Measurements from ENCODE around the gene RGL3.
"Not testable (repeated sequence)": the region's sequence is repeated elsewhere in the genome, so short reads cannot be mapped to it uniquely, and the experiment has no call there.

RGL3 gene

GRCh38 chr19:11460207-11460606 lies 41.1 kb upstream of the RGL3 start:
- no peak overlapping the region for H3K27ac ChIP-seq (ENCODE audit: insufficient read depth in 1 of 2, low read depth in 1 of 2, low read length in 2 of 2, poor library complexity in 1 of 2, severe bottlenecking in 2 of 2)
- H3K4me1 ChIP-seq (ENCODE audit: control extremely low read depth in 1 of 4, control insufficient read depth in 4 of 4, insufficient read depth in 4 of 4, low read length in 3 of 4) = no peaks in the 10 kb centered on the region
- H3K27me3 ChIP-seq (replicated peaks in 2 of 5; ENCODE audit: control insufficient read depth in 4 of 5, insufficient read depth in 5 of 5, low read length in 4 of 5) = peaks cover 0 to 4% (median 0%) of the 10 kb centered on the region in 5 experiments
- H3K36me3 ChIP-seq (ENCODE audit: control insufficient read depth in 4 of 4, insufficient read depth in 4 of 4, low read length in 3 of 4) = no peaks in the 10 kb centered on the region
- H3K9me3 ChIP-seq (ENCODE audit: control extremely low read depth in 1 of 5, control insufficient read depth in 4 of 5, insufficient read depth in 2 of 5, low read depth in 1 of 5, low read length in 4 of 5) = no peaks in the 10 kb centered on the region
- WGBS (ENCODE audit: insufficient coverage) = 88% methylated on average over 1 of the region's 4 CpGs
- DNase-seq = no peak
- ChIA-PET CTCF (interaction anchor here (1.4 to 1.5 kb wide), 2 partner anchors 7 to 10 kb away, joined by 3 read pairs; no protein-coding TSS in a partner anchor), POLR2A (no interaction called here)
- no peak overlapping the region for H3K4me3 ChIP-seq (ENCODE audit: control insufficient read depth in 1 of 7, extremely low read depth in 1 of 7, insufficient read depth in 4 of 7, low read depth in 2 of 7, low read length in 6 of 7)

DNA sequence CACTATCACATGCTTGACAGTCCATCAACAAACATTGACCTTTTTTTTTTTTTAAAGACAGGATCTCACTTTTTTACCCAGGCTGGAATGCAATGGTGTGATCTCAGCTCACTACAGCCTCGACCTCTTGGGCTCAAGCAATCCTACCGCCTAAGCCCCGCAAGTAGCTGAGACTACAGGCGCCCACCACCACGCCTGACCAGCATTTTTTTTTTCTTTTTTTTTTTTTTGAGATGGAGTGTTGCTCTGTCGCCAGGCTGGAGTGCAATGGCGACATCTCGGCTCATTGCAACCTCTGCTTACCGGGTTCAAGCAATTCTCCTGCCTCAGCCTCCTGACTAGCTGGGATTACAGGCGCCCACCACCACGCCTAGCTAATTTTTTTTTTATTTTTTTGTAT lies 39.8 kb upstream of the RGL3 start:
- H3K4me3 ChIP-seq (ENCODE audit: control insufficient read depth in 1 of 7, extremely low read depth in 1 of 7, insufficient read depth in 4 of 7, low read depth in 2 of 7, low read length in 6 of 7); H3K36me3 ChIP-seq (ENCODE audit: control insufficient read depth in 4 of 4, insufficient read depth in 4 of 4, low read length in 3 of 4); POLR2A ChIA-PET; H3K4me1 ChIP-seq (ENCODE audit: control extremely low read depth in 1 of 4, control insufficient read depth in 4 of 4, insufficient read depth in 4 of 4, low read length in 3 of 4); DNase-seq; H3K9me3 ChIP-seq (ENCODE audit: control extremely low read depth in 1 of 5, control insufficient read depth in 4 of 5, insufficient read depth in 2 of 5, low read depth in 1 of 5, low read length in 4 of 5); H3K27me3 ChIP-seq (replicated peaks in 2 of 5; ENCODE audit: control insufficient read depth in 4 of 5, insufficient read depth in 5 of 5, low read length in 4 of 5); H3K27ac ChIP-seq (ENCODE audit: insufficient read depth in 1 of 2, low read depth in 1 of 2, low read length in 2 of 2, poor library complexity in 1 of 2, severe bottlenecking in 2 of 2): not testable (repeated sequence)
- CTCF ChIA-PET = interaction anchor here (1.4 to 1.5 kb wide), 2 partner anchors 9 kb away, joined by 3 read pairs; no protein-coding TSS in a partner anchor
- WGBS (ENCODE audit: insufficient coverage) = no CpG with 5 or more reads among the region's 11 CpGs

DNA sequence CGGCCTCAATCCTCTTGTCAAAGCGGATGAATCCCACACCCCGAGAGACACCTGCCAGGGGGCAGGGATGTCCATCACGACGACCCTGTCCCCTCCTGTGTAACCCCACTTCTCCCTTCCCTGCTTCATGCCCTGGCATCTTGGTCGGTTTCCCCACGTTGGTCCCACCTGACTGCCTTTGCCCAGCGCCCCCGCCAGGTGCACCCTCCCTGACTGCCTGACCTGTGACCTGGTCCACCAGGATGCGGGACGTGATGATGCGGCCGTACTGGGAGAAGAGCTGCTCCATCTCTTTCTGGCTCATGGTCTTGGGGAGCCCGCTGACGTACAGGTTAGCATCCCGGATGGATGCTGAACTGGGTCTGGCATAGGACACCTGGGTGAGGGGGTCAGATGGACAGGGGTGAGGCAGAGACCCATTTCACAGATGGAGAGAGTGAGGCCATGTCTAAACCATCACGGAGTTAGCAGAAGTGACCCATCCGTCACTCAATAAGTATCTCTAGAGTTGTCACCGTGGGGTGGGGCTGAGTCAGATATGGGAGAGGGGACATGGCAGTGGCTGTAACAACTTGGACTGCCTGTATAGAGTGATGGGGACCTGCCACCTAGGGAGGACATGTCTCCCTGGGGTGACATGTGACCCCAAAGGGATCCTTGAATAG lies 39.3 kb upstream of the RGL3 start:
- Histone ChIP-seq H3K27ac (ENCODE audit: insufficient read depth in 1 of 2, low read depth in 1 of 2, low read length in 2 of 2, poor library complexity in 1 of 2, severe bottlenecking in 2 of 2) (no peak overlapping the region), H3K4me3 (ENCODE audit: control insufficient read depth in 1 of 7, extremely low read depth in 1 of 7, insufficient read depth in 4 of 7, low read depth in 2 of 7, low read length in 6 of 7) (no peak overlapping the region), H3K4me1 (ENCODE audit: control extremely low read depth in 1 of 4, control insufficient read depth in 4 of 4, insufficient read depth in 4 of 4, low read length in 3 of 4) (peaks cover 0 to 3% (median 1%) of the 10 kb centered on the region in 4 experiments), H3K9me3 (ENCODE audit: control extremely low read depth in 1 of 5, control insufficient read depth in 4 of 5, insufficient read depth in 2 of 5, low read depth in 1 of 5, low read length in 4 of 5) (no peaks in the 10 kb centered on the region), H3K27me3 (replicated peaks in 2 of 5; ENCODE audit: control insufficient read depth in 4 of 5, insufficient read depth in 5 of 5, low read length in 4 of 5) (peaks cover 0 to 5% (median 0%) of the 10 kb centered on the region in 5 experiments), H3K36me3 (ENCODE audit: control insufficient read depth in 4 of 4, insufficient read depth in 4 of 4, low read length in 3 of 4) (no peaks in the 10 kb centered on the region)
- DNase-seq = no peak
- POLR2A ChIA-PET = no interaction called here
- CTCF ChIA-PET = interaction anchor here (1.6 to 1.7 kb wide), 2 partner anchors 11 to 24 kb away, joined by 5 to 8 read pairs; no protein-coding TSS in a partner anchor
- WGBS (ENCODE audit: insufficient coverage) = 96% methylated on average over 17 of the region's 19 CpGs

DNA sequence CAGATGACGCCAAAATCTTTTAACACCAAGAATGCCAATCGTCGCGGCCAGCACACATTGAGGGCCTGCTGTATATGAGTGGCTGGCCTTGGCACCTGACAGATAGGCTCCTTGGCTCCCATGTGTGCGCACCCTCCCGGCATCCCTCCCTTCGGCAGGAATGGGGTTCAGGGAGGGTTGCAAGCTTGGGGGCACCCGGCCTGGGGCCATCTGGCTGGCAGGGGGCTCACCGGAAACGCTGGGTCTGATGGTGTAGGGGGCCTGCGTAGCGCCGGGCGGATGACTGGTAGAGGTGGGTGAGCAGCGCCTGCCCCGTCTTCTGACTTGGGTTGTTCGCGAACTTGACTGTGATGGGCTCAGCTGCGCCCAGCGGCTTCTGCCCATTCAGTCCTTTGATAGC lies 38.7 kb upstream of the RGL3 start:
- Histone ChIP-seq H3K27me3 (replicated peaks in 2 of 5; ENCODE audit: control insufficient read depth in 4 of 5, insufficient read depth in 5 of 5, low read length in 4 of 5) (peaks cover 0 to 5% (median 0%) of the 10 kb centered on the region in 5 experiments), H3K4me1 (ENCODE audit: control extremely low read depth in 1 of 4, control insufficient read depth in 4 of 4, insufficient read depth in 4 of 4, low read length in 3 of 4) (peaks cover 0 to 3% (median 2%) of the 10 kb centered on the region in 4 experiments), H3K27ac (ENCODE audit: insufficient read depth in 1 of 2, low read depth in 1 of 2, low read length in 2 of 2, poor library complexity in 1 of 2, severe bottlenecking in 2 of 2) (no peak overlapping the region), H3K9me3 (ENCODE audit: control extremely low read depth in 1 of 5, control insufficient read depth in 4 of 5, insufficient read depth in 2 of 5, low read depth in 1 of 5, low read length in 4 of 5) (no peaks in the 10 kb centered on the region), H3K4me3 (ENCODE audit: control insufficient read depth in 1 of 7, extremely low read depth in 1 of 7, insufficient read depth in 4 of 7, low read depth in 2 of 7, low read length in 6 of 7) (no peak overlapping the region), H3K36me3 (ENCODE audit: control insufficient read depth in 4 of 4, insufficient read depth in 4 of 4, low read length in 3 of 4) (no peaks in the 10 kb centered on the region)
- WGBS (ENCODE audit: insufficient coverage) = 91% methylated on average over 17 of the region's 20 CpGs
- no peak for DNase-seq
- POLR2A ChIA-PET = no interaction called here
- CTCF ChIA-PET = interaction anchor here (1.6 to 1.7 kb wide), 2 partner anchors 11 to 25 kb away, joined by 5 to 8 read pairs; no protein-coding TSS in a partner anchor

DNA sequence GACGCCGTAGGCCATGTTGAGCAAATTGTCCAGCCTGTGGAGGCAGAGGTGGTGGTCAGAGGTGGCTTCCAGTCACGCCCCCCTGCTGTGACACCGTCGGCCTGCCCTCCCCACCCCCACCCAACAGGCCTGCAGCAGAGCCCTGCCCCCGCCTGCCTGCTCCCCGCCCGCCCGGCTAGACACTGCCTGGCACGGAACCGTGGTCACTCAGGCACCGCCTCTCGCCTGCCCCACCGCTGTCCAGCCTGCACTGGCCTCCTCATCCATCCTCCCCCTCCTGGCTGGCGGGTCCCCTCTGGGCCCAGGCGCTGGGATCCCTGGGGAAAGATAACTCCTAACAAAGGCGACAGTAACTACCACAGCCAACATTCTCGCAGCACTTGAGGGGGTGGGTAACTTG lies 38.0 kb upstream of the RGL3 start:
- POLR2A ChIA-PET = no interaction called here
- WGBS (ENCODE audit: insufficient coverage) = 71% methylated on average over 7 of the region's 18 CpGs
- Histone ChIP-seq H3K27me3 (replicated peaks in 2 of 5; ENCODE audit: control insufficient read depth in 4 of 5, insufficient read depth in 5 of 5, low read length in 4 of 5) (peaks cover 0 to 5% (median 0%) of the 10 kb centered on the region in 5 experiments), H3K9me3 (ENCODE audit: control extremely low read depth in 1 of 5, control insufficient read depth in 4 of 5, insufficient read depth in 2 of 5, low read depth in 1 of 5, low read length in 4 of 5) (no peaks in the 10 kb centered on the region), H3K4me1 (ENCODE audit: control extremely low read depth in 1 of 4, control insufficient read depth in 4 of 4, insufficient read depth in 4 of 4, low read length in 3 of 4) (peaks cover 0 to 3% (median 2%) of the 10 kb centered on the region in 4 experiments), H3K4me3 (ENCODE audit: control insufficient read depth in 1 of 7, extremely low read depth in 1 of 7, insufficient read depth in 4 of 7, low read depth in 2 of 7, low read length in 6 of 7) (no peak overlapping the region), H3K27ac (ENCODE audit: insufficient read depth in 1 of 2, low read depth in 1 of 2, low read length in 2 of 2, poor library complexity in 1 of 2, severe bottlenecking in 2 of 2) (no peak overlapping the region), H3K36me3 (ENCODE audit: control insufficient read depth in 4 of 4, insufficient read depth in 4 of 4, low read length in 3 of 4) (no peaks in the 10 kb centered on the region)
- DNase-seq = no peak
- CTCF ChIA-PET = interaction anchor here (1.6 to 1.7 kb wide), 2 partner anchors 10 to 26 kb away, joined by 5 to 8 read pairs; no protein-coding TSS in a partner anchor

DNA sequence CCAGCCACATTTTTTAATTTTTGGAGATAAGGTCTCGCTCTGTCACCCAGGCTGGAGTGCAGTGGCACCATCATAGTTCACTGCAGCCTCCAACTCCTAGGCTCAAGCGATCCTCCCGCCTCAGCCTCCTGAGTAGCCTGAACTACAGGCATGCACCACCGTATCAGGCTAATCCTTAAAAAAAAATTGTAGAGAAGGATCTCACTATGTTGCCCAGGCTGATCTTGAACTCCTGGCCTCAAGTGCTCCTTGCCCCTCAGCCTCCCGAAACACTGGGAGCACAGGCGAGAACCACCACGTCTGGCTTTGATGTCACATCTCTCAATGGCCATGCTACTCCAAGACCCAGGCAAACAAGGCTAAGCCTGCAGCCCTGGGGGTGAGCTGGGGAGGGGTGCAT lies 37.5 kb upstream of the RGL3 start:
- no peak overlapping the region for H3K4me3 ChIP-seq (ENCODE audit: control insufficient read depth in 1 of 7, extremely low read depth in 1 of 7, insufficient read depth in 4 of 7, low read depth in 2 of 7, low read length in 6 of 7)
- H3K36me3 ChIP-seq (ENCODE audit: control insufficient read depth in 4 of 4, insufficient read depth in 4 of 4, low read length in 3 of 4) = no peaks in the 10 kb centered on the region
- peaks cover 0 to 5% (median 0%) of the 10 kb centered on the region in 5 experiments for H3K27me3 ChIP-seq (replicated peaks in 2 of 5; ENCODE audit: control insufficient read depth in 4 of 5, insufficient read depth in 5 of 5, low read length in 4 of 5)
- no peaks in the 10 kb centered on the region for H3K9me3 ChIP-seq (ENCODE audit: control extremely low read depth in 1 of 5, control insufficient read depth in 4 of 5, insufficient read depth in 2 of 5, low read depth in 1 of 5, low read length in 4 of 5)
- H3K4me1 ChIP-seq (ENCODE audit: control extremely low read depth in 1 of 4, control insufficient read depth in 4 of 4, insufficient read depth in 4 of 4, low read length in 3 of 4) = peaks cover 0 to 3% (median 2%) of the 10 kb centered on the region in 4 experiments
- no peak overlapping the region for H3K27ac ChIP-seq (ENCODE audit: insufficient read depth in 1 of 2, low read depth in 1 of 2, low read length in 2 of 2, poor library complexity in 1 of 2, severe bottlenecking in 2 of 2)
- DNase-seq = no peak
- ChIA-PET CTCF (interaction anchor here (1.7 to 2.7 kb wide), 2 partner anchors 26 kb away, joined by 8 to 11 read pairs; no protein-coding TSS in a partner anchor), POLR2A (interaction anchor here (0.6 kb wide), 1 partner anchor 35 kb away, joined by 3 read pairs; no protein-coding TSS in a partner anchor)
- 88% methylated on average over 4 of the region's 7 CpGs for WGBS (ENCODE audit: insufficient coverage)

DNA sequence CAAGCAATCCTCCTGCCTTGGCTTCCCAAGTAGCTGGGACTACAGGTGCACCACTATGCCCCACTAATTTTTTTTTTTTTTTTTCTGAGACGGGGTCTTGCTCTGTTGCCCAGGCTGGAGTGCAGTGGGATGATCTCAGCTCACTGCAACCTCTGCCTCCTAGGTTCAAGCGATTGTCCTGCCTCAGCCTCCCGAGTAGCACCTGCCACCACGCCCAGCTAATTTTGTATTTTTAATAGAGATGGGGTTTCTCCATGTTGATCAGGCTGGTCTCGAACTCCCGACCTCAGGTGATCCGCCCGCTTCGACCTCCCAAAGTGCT lies 36.1 kb upstream of the RGL3 start:
- not testable (repeated sequence) for H3K9me3 ChIP-seq (ENCODE audit: control extremely low read depth in 1 of 5, control insufficient read depth in 4 of 5, insufficient read depth in 2 of 5, low read depth in 1 of 5, low read length in 4 of 5); H3K27me3 ChIP-seq (replicated peaks in 2 of 5; ENCODE audit: control insufficient read depth in 4 of 5, insufficient read depth in 5 of 5, low read length in 4 of 5); H3K27ac ChIP-seq (ENCODE audit: insufficient read depth in 1 of 2, low read depth in 1 of 2, low read length in 2 of 2, poor library complexity in 1 of 2, severe bottlenecking in 2 of 2); H3K4me3 ChIP-seq (ENCODE audit: control insufficient read depth in 1 of 7, extremely low read depth in 1 of 7, insufficient read depth in 4 of 7, low read depth in 2 of 7, low read length in 6 of 7); H3K4me1 ChIP-seq (ENCODE audit: control extremely low read depth in 1 of 4, control insufficient read depth in 4 of 4, insufficient read depth in 4 of 4, low read length in 3 of 4); DNase-seq; H3K36me3 ChIP-seq (ENCODE audit: control insufficient read depth in 4 of 4, insufficient read depth in 4 of 4, low read length in 3 of 4)
- WGBS (ENCODE audit: insufficient coverage) = 100% methylated on average over 1 of the region's 9 CpGs
- POLR2A ChIA-PET = interaction anchor here (0.6 to 0.7 kb wide), 2 partner anchors 20 to 1392 kb away, joined by 3 read pairs; partner anchors contain the start of gene ODAD3
- CTCF ChIA-PET = interaction anchor here (0.6 to 2.7 kb wide), 3 partner anchors 28 to 167 kb away, joined by 3 to 11 read pairs (median 4); no protein-coding TSS in a partner anchor

All from common myeloid progenitor, CD34-positive (primary cell).